GM12864 (cell line): ENCODE data around the gene COBL.

Source experiments
- DNase-seq: peaks from one replicate; pipeline ENCODE4 v3.0.0-alpha.2; 2011; ENCODE audit warnings: low read depth
- H3K4me3 ChIP-seq: 2 replicates; pipeline ENCODE4 v1.5.1; 2011; ENCODE audit warnings: mild to moderate bottlenecking, low read depth, low read length, control low read depth
- TF ChIP-seq, protein P1 (sequence below): IDR thresholded peaks from 2 replicates; pipeline ENCODE4 v1.5.1; 2011; ENCODE audit warnings: low read depth, mild to moderate bottlenecking, moderate library complexity, low read length, control low read depth, inconsistent platforms; ENCODE audit errors: missing control alignments

The COBL gene

GRCh38 chr7:51354434-51354833 is 37.8 kb upstream of the COBL start:
- H3K4me3 ChIP-seq, result no peak overlapping the region
- TF ChIP-seq, protein P1, sequence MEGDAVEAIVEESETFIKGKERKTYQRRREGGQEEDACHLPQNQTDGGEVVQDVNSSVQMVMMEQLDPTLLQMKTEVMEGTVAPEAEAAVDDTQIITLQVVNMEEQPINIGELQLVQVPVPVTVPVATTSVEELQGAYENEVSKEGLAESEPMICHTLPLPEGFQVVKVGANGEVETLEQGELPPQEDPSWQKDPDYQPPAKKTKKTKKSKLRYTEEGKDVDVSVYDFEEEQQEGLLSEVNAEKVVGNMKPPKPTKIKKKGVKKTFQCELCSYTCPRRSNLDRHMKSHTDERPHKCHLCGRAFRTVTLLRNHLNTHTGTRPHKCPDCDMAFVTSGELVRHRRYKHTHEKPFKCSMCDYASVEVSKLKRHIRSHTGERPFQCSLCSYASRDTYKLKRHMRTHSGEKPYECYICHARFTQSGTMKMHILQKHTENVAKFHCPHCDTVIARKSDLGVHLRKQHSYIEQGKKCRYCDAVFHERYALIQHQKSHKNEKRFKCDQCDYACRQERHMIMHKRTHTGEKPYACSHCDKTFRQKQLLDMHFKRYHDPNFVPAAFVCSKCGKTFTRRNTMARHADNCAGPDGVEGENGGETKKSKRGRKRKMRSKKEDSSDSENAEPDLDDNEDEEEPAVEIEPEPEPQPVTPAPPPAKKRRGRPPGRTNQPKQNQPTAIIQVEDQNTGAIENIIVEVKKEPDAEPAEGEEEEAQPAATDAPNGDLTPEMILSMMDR, result no peak
- no peak for DNase-seq

GRCh38 chr7:51352174-51353100 is 35.8 kb upstream of the COBL start:
- TF ChIP-seq, protein P1, result no peak
- DNase-seq, result no peak
- no peak overlapping the region for H3K4me3 ChIP-seq

DNA sequence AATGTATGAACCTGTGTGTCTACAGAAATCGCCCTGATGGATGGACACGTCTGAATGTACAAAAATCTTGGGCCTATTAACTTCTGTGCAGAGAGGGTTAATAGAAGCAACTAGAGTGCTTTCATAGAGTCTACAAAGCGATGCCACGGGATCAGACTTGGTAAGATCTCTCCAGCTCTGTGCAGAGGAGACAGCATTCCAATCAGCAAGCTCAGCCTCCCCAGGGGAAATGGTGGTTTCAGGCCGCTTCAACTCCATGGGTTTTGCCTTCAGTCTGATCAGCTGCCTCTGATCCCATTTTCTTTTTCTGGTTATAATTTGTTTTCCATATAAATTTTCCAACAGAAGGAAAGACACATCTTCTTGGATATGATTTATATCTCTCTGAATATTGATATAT is 35.1 kb upstream of the COBL start:
- no peak overlapping the region for H3K4me3 ChIP-seq
- DNase-seq, result no peak
- TF ChIP-seq, protein P1, result no peak

DNA sequence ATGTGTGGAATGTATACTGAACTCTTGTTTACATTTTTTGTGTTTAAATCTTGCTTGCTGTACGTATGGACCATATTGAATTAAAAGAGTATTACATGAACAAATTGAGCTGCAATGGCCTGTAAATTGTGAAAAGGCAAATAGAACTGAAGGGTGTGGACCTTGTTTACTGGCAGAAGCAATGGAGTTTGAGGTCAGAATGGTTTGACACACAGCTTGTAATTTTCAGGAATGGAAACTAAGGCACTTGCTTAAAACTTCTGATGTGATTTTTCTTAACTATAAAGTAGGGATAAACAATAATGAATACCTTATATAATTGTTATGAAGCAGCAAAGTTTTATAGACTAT is 33.9 kb upstream of the COBL start:
- H3K4me3 ChIP-seq, result no peak overlapping the region
- TF ChIP-seq, protein P1, result no peak
- no peak for DNase-seq

- no peak overlapping the region for H3K4me3 ChIP-seq
- no peak for DNase-seq
- TF ChIP-seq, protein P1, result no peak
Observed at GRCh38 chr7:51349820-51350545, 33.4 kb upstream of the COBL start.

- no peak overlapping the region for H3K4me3 ChIP-seq
- DNase-seq, result no peak
- TF ChIP-seq, protein P1, result no peak
Observed at GRCh38 chr7:51346126-51346525, 29.5 kb upstream of the COBL start.
